ENCODE data around the gene ELF5. TPM values are rescaled to one million over a fixed set of nuclear protein-coding genes. Genes with fewer than 3 reads are reported as not detected.

Gene ELF5
- total and polyA plus RNA-seq, 2 donors (not counting 1 experiment from before 2014, with no cell fraction given): not detected

- intact Hi-C loops (cut with micrococcal nuclease): no loop called here
- H2AFZ ChIP-seq (ENCODE audit: insufficient read depth, low read depth, low read length, poor library complexity, severe bottlenecking): no peak overlapping the region
- Mint-ChIP-seq H3K27me3 (peaks cover under 1% of the 10 kb centered on the region), H3K9me3 (ENCODE audit: insufficient read depth) (no peaks in the 10 kb centered on the region), H3K4me3 (no peak overlapping the region), H3K4me1 (no peaks in the 10 kb centered on the region), H3K27ac (no peak overlapping the region)
- no peak overlapping the region for H3K4me2 ChIP-seq (replicated peaks; ENCODE audit: low read depth, low read length, poor library complexity, severe bottlenecking)
- H3K9me3 ChIP-seq (ENCODE audit: control extremely low read depth in 1 of 3, control insufficient read depth in 2 of 3, insufficient read depth in 1 of 3, low read length in 2 of 3): no peaks in the 10 kb centered on the region
- CTCF ChIA-PET: no interaction called here
- TF ChIP-seq, protein P1, sequence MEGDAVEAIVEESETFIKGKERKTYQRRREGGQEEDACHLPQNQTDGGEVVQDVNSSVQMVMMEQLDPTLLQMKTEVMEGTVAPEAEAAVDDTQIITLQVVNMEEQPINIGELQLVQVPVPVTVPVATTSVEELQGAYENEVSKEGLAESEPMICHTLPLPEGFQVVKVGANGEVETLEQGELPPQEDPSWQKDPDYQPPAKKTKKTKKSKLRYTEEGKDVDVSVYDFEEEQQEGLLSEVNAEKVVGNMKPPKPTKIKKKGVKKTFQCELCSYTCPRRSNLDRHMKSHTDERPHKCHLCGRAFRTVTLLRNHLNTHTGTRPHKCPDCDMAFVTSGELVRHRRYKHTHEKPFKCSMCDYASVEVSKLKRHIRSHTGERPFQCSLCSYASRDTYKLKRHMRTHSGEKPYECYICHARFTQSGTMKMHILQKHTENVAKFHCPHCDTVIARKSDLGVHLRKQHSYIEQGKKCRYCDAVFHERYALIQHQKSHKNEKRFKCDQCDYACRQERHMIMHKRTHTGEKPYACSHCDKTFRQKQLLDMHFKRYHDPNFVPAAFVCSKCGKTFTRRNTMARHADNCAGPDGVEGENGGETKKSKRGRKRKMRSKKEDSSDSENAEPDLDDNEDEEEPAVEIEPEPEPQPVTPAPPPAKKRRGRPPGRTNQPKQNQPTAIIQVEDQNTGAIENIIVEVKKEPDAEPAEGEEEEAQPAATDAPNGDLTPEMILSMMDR (IDR thresholded peaks at IDR 0.05): no peak
- no peak for TF ChIP-seq EZH2 (IDR thresholded peaks at IDR 0.05; ENCODE audit: borderline replicate concordance, insufficient read depth, low read depth, low read length, poor library complexity, severe bottlenecking)
- no peaks in the 10 kb centered on the region for H4K20me1 ChIP-seq (ENCODE audit: control insufficient read depth, insufficient read depth, low read length, poor library complexity, severe bottlenecking)
- no peak for DNase-seq
- ATAC-seq (ENCODE audit: low read depth): no peak
- no peak overlapping the region for H3K9ac ChIP-seq (ENCODE audit: low read length)
- H3K27ac ChIP-seq (ENCODE audit: low read length in 2 of 2): no peak overlapping the region
- H3K27me3 ChIP-seq (replicated peaks in 1 of 4; ENCODE audit: control extremely low read depth in 1 of 4, control insufficient read depth in 3 of 4, insufficient read depth in 4 of 4, low read length in 3 of 4): no peaks in the 10 kb centered on the region
- no peaks in the 10 kb centered on the region for H3K4me1 ChIP-seq (ENCODE audit: control insufficient read depth in 2 of 2, insufficient read depth in 2 of 2, low read length in 2 of 2)
- H3K4me3 ChIP-seq (ENCODE audit: control extremely low read depth in 1 of 5, extremely low read depth in 1 of 5, insufficient read depth in 1 of 5, low read depth in 2 of 5, low read length in 4 of 5): no peak overlapping the region
- WGBS (ENCODE audit: insufficient coverage): no CpG with 5 or more reads among the region's 5 CpGs
- no peaks in the 10 kb centered on the region for H3K79me2 ChIP-seq (ENCODE audit: control insufficient read depth, insufficient read depth, low read length)
- H3K36me3 ChIP-seq (replicated peaks in 1 of 2; ENCODE audit: control extremely low read depth in 1 of 2, control insufficient read depth in 1 of 2, extremely low read depth in 1 of 2, insufficient read depth in 2 of 2, low read length in 1 of 2): no peaks in the 10 kb centered on the region
- POLR2A ChIA-PET: no interaction called here
Measured at GRCh38 chr11:34507610-34508009, 6.0 kb downstream of the ELF5 start.

DNA sequence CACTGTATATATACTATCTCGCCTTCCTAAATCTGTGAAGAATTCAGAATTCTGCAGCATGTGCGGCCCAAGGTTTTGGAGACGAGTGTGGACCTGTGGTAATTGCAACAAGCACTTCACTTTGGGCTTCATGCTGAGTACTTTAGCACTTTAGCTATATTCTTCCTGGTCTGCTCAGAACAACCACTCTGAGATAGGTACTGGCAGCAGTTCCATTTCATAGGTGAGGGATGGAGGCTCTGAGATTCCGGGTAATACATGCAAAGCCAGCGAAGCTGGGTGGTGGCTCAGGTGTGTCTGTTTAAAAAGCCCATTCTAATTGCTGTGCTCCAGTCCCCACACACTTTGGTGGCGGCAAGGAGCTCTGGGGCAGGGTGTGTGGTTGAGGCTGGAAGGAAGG is 6.4 kb downstream of the ELF5 start:
- Histone ChIP-seq H2AFZ (ENCODE audit: insufficient read depth, low read depth, low read length, poor library complexity, severe bottlenecking) (no peak overlapping the region), H3K4me2 (replicated peaks; ENCODE audit: low read depth, low read length, poor library complexity, severe bottlenecking) (no peak overlapping the region), H3K9me3 (ENCODE audit: control extremely low read depth in 1 of 3, control insufficient read depth in 2 of 3, insufficient read depth in 1 of 3, low read length in 2 of 3) (no peaks in the 10 kb centered on the region), H3K4me1 (ENCODE audit: control insufficient read depth in 2 of 2, insufficient read depth in 2 of 2, low read length in 2 of 2) (no peaks in the 10 kb centered on the region), H3K4me3 (ENCODE audit: control extremely low read depth in 1 of 5, extremely low read depth in 1 of 5, insufficient read depth in 1 of 5, low read depth in 2 of 5, low read length in 4 of 5) (no peak overlapping the region), H3K27me3 (replicated peaks in 1 of 4; ENCODE audit: control extremely low read depth in 1 of 4, control insufficient read depth in 3 of 4, insufficient read depth in 4 of 4, low read length in 3 of 4) (no peaks in the 10 kb centered on the region), H3K9ac (ENCODE audit: low read length) (no peak overlapping the region), H3K79me2 (ENCODE audit: control insufficient read depth, insufficient read depth, low read length) (no peaks in the 10 kb centered on the region), H3K36me3 (replicated peaks in 1 of 2; ENCODE audit: control extremely low read depth in 1 of 2, control insufficient read depth in 1 of 2, extremely low read depth in 1 of 2, insufficient read depth in 2 of 2, low read length in 1 of 2) (no peaks in the 10 kb centered on the region), H4K20me1 (ENCODE audit: control insufficient read depth, insufficient read depth, low read length, poor library complexity, severe bottlenecking) (no peaks in the 10 kb centered on the region), H3K27ac (ENCODE audit: low read length in 2 of 2) (no peak overlapping the region)
- Mint-ChIP-seq H3K27ac (no peak overlapping the region), H3K4me1 (no peaks in the 10 kb centered on the region), H3K9me3 (ENCODE audit: insufficient read depth) (no peaks in the 10 kb centered on the region), H3K4me3 (no peak overlapping the region), H3K27me3 (no peaks in the 10 kb centered on the region)
- DNase-seq: no peak
- ATAC-seq (ENCODE audit: low read depth): no peak
- WGBS (ENCODE audit: insufficient coverage): 80% methylated on average over 2 of the region's 6 CpGs
- no peak for TF ChIP-seq EZH2 (IDR thresholded peaks at IDR 0.05; ENCODE audit: borderline replicate concordance, insufficient read depth, low read depth, low read length, poor library complexity, severe bottlenecking)
- TF ChIP-seq, protein P1 (IDR thresholded peaks at IDR 0.05): no peak
- POLR2A ChIA-PET: no interaction called here
- intact Hi-C loops (cut with micrococcal nuclease): no loop called here
- CTCF ChIA-PET: no interaction called here
